Measurements from ENCODE around the gene MRPS17.

- no peak for TF ChIP-seq POLR2AphosphoS5 (IDR thresholded peaks at IDR 0.05)
- no peak for TF ChIP-seq CTCF (IDR thresholded peaks at IDR 0.05)
- TF ChIP-seq EP300 (IDR thresholded peaks at IDR 0.05), result no peak
- TF ChIP-seq POLR2A (IDR thresholded peaks at IDR 0.05), result no peak
These were observed 33.9 kb upstream of the MRPS17 start for GRCh38 chr7:55917771-55918170.

Data from upper lobe of left lung (tissue), 4 donors.